HG03575 (cell line): ENCODE measurements around the gene ARHGEF4.

Source experiments
- ATAC-seq: cut with Tn5 transposase; IDR thresholded peaks from one replicate; pipeline ENCODE4 v1.9.1; 2021; ENCODE audit not compliant: unreplicated experiment, insufficient number of reproducible peaks, low FRiP score; ENCODE audit errors: extremely low read depth

Gene ARHGEF4

GRCh38 chr2:131038258-131039100 is 201.8 kb downstream of the ARHGEF4 start:
- no peak for ATAC-seq

GRCh38 chr2:131039101-131039440 is 202.4 kb downstream of the ARHGEF4 start:
- no peak for ATAC-seq

- no peak for ATAC-seq
Measured at GRCh38 chr2:131039535-131039907, 202.8 kb downstream of the ARHGEF4 start.

- no peak for ATAC-seq
Measured at GRCh38 chr2:131039908-131040660, 203.4 kb downstream of the ARHGEF4 start.

- ATAC-seq, result no peak
Measured at GRCh38 chr2:131040661-131041401, 204.1 kb downstream of the ARHGEF4 start.

- no peak for ATAC-seq
Measured at GRCh38 chr2:131041402-131042147, 204.9 kb downstream of the ARHGEF4 start.

GRCh38 chr2:131042148-131042775 is 205.5 kb downstream of the ARHGEF4 start:
- no peak for ATAC-seq

GRCh38 chr2:131043199-131044074 is 206.7 kb downstream of the ARHGEF4 start:
- ATAC-seq, result no peak

GRCh38 chr2:131044075-131044756 is 207.5 kb downstream of the ARHGEF4 start:
- no peak for ATAC-seq

GRCh38 chr2:131044757-131045150 is 208.0 kb downstream of the ARHGEF4 start:
- ATAC-seq, result no peak

- no peak for ATAC-seq
Measured at GRCh38 chr2:131045286-131046027, 208.7 kb downstream of the ARHGEF4 start.

GRCh38 chr2:131046028-131046917 is 209.6 kb downstream of the ARHGEF4 start:
- ATAC-seq, result no peak

GRCh38 chr2:131046918-131047652 is 210.4 kb downstream of the ARHGEF4 start:
- no peak for ATAC-seq

GRCh38 chr2:131047920-131048560 is 211.3 kb downstream of the ARHGEF4 start:
- ATAC-seq, result no peak

GRCh38 chr2:131048641-131049040 is 211.9 kb downstream of the ARHGEF4 start:
- ATAC-seq, result no peak
